Activated CD8-positive, alpha-beta memory T cell treated with anti-CD3 and anti-CD28 coated beads, Interleukin-2, amount 50 U/mL, for 4 hours (primary cell): ENCODE measurements around the gene PRKAR1B.

Experiments used
- DNase-seq: peaks from one replicate; pipeline ENCODE4 v3.0.0-alpha.2; 2020

The PRKAR1B gene

GRCh38 chr7:584122-584465 is 143.0 kb downstream of the PRKAR1B start:
- DNase-seq = peak; percentile 90

DNA sequence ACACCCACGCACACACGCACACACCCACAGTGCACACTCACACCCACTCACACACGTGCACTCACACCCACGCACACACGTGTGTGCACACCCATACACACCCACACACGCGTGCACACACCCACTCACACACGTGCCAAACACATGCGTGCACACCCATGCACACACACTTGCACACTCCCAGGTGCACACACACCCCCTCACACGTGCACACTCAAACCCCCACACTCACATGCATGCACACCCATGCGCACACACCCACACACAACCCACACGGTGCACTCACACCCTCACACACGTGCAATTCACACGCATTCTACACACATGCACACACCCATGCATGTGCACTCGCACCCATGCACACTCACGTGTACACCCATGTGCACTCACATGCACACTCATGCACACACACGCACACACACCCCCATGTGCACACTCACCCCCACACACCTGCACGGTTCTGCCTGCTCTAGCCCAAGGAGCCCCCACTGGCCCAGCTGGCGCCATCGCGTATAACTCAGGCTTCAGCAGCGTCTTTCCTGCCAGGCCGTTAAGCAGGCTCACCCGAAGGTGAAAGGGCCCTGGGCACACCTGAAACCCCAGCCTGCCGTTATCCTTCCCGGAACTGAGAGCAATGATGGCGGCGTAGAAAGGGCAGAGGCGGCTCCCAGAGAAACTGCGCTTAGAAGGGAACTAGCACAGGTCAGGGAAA is 143.5 kb downstream of the PRKAR1B start:
- no peak for DNase-seq

- DNase-seq = no peak
Observed at GRCh38 chr7:582931-583330, 144.2 kb downstream of the PRKAR1B start.

DNA sequence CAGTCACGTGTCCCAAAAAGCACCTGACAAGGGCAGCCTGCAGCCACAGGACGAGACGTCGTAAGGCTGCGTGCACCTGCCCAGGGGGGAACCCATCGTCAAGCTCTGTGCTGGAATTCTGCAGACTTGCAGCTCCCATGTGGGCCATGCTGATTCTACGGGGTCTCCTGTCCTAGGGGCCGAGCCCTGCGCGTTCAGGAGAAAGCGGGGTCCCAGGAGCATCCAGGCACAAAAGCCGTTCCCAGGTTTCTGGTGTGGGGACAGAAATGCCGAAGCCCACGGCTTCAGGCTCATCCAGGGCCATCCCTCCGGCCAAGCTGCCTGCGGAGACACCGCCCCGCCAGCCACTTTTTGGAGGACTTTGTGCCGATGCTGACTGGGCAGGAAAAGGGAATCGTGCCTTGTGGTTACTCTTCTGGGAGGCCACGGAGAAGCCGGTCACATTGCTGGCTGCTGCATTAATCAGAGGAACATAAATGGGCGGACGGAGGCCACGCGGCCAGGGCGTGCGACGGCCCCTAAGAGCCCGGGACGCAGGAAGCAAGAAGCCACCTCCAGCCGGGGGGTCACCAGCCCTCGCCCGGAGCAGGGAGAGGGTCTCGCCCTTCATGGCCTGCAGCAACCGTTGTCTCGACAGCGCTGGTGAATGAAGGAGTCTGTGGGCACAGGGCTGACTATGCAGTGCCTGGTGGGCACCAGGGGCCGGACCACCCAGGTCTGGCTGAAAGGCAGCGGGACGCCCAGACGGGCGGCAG is 144.8 kb downstream of the PRKAR1B start:
- DNase-seq = no peak

DNA sequence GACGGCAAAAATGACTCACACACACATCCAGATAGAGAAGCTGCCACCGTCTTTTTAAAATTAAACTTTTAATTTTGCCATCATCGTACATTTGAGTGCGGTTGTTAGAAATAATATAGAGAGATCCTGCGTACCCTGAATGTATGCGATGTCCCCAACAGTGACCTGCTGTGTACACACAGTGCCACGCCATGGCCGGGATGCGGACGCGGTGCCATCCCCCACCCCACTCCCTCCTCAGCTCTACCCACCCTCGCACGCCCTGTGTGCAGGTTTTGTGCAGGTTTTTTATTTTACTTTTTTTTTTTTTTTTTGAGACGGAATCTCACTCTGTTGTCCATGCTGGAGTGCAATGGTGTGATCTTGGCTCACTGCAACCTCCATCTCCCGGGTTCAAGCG is 148.7 kb downstream of the PRKAR1B start:
- DNase-seq = no peak

GRCh38 chr7:577741-578370 is 149.2 kb downstream of the PRKAR1B start:
- no peak for DNase-seq

DNA sequence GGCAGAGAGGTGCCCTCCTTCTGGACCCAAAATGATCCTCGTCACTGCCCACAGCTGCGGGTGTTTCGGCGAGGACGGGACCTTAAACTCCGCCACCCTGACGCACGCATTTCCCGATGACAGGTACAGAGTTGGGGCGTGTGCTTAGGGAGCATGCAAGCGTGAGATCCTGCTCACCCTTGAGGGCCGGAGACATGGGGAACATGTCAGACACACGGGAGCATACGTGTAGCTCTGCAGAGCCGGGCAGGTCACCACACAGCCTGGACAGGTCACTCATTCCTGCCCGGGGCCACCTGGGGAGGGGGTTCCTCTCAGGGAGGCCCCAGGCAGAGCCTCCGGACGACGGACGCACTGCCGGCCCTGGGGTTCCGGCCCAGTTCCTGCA is 149.8 kb downstream of the PRKAR1B start:
- no peak for DNase-seq

GRCh38 chr7:576524-577277 is 150.4 kb downstream of the PRKAR1B start:
- no peak for DNase-seq

DNA sequence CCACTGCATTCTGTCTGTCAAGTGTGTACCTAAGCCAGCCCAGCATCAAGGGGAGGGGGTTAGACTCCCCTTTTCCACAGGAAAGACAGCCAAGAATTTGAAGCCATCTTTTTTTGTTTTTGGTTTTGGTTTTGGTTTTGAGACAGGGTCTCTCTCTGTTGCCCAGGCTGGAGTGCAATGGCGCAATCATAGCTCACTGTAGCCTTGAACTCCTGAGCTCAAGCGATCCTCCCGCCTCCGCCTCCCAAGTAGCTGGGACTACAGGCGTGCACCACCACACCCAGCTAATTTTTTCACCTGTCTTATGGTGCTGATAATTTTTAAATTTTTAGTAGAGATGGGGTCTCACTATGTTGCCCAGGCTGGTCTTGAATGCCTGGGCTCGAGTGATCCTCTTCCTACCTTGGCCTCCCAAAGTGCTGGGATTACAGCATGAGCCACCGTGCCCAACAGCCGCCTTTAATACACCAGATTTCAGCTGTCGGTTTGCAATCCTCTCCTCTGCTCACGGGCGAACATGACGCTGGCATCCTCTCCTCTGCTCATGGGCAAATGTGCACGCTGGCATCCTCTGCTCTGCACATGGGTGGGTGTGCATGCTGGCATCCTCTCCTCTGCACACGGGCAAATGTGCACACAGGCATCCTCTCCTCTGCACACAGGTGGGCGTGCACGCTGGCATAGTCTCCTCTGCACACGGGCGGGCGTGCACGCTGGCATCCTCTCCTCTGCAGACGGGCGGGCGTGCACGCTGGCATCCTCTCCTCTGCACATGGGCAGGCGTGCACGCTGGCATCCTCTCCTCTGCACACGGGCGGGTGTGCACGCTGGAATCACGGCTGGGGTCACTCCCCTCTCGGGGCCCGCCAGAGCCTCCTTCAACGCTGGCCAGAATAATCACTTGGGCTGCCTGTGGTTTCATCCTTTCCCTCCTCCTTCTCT is 151.4 kb downstream of the PRKAR1B start:
- no peak for DNase-seq

GRCh38 chr7:574661-575395 is 152.3 kb downstream of the PRKAR1B start:
- DNase-seq = no peak

- DNase-seq = no peak
Observed at GRCh38 chr7:573933-574381, 153.1 kb downstream of the PRKAR1B start.

DNA sequence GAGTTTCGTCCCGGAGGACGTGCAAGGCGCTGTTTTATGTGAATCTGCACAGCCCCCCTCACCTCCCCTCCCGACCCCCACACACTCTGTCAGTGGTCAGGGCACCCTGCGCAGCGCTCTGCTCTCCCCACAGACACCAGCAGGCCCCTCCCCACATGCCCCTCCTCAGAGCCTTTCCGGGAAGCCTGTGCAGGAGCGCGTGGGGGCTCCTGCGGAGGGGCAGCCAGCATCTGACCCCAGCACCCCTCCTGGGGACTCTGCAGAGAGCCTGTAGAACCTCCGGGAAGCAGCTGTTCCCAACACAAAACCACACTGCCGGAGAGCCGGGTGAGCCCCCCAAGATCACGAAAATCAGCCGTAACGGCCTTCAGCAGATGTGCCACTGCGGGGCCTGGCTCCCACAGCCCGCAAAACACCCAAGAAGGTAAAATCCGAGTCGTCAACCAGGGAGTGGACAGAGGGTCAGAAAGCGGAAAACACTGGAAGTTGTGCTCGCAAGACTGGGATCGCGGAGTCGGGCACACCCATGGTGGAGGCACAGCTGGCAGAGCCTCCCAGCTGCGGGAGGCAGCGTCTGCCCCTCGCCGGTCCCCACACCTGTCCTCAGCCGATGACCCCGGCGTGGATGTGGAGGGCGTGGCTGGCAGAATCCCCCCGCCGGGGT is 153.7 kb downstream of the PRKAR1B start:
- DNase-seq = no peak

GRCh38 chr7:572416-573268 is 154.4 kb downstream of the PRKAR1B start:
- no peak for DNase-seq

GRCh38 chr7:571718-572415 is 155.2 kb downstream of the PRKAR1B start:
- DNase-seq = no peak

DNA sequence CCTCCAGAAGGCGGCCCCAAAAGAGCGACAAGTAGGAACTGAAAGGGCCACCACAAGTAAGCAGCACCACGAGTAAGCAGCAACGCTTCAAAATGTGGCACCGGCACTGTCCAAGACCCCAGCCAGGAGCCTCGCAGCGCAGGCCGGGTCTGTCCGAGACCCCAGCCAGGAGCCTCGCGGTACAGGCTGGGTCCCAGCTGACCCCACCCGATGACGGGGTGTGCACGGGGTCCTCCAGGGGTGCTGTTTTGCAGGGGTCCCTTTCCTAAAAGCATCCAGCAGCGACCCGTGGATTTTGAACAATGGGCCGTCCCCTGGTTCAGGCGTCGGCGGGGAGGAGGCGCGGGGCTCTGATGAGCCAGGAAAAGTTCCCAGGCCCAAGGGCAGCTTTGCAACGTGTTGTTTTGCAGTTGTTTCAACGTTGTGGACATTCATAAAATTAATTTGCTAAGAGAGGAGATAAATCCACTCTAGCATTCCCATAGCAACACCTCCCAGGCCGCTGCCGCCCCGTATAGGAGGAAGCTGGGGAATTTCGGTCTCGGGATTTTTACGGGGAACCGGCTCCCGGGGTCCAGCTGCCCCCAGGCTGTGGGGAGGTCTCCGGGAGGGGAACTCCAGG is 155.9 kb downstream of the PRKAR1B start:
- DNase-seq = no peak

DNA sequence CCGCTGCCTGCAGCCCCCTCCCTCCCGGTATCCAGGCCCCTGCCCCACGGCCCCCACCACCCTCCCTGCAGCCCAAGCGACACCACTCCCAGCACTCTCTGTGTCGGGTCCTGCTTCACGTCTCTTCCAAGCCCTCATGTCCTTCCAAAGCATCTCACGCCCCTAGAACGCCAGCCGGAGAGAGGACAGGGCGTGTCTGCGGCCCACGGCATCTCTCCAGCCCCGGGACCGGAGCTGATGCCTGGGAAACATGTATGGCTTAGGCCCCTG is 156.3 kb downstream of the PRKAR1B start:
- no peak for DNase-seq

DNA sequence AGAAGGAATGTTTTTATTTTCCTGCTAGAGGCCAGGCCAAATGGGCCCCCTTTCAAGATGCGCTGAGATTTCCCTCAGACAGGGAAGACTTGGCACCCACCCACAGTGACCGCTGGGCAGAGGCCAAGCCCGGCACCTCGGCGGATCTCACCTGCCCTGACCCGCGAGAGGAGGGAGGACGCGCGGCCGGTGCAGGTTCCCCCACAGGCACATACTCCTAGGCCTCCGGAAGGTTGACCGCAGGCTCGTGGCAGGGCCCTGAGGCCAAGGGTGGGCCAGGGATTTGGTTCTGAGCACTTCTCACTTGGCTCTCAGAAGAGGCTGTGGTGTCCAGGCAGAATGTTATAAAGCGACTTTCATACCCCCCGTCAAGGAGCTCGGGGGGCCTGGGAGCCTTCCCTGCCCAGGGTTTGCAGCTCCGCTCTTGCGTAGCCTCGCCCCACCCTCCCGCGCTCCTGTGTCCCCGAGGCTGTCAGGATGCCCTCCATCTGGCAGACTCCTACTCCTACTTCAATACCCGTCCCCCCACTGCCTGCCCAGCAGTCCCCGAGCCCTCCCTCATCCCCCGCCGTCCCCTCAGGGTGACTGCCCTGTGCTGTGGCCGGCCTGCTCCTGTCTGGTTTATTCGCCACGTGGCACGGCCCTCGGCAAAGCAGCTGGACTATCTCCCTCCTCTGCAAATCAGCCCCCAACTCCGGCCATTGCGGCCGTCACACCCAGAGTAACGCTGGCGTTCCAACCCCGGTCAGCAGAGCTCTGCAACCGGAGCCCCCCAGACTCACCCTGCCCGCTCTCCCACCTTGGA is 156.9 kb downstream of the PRKAR1B start:
- no peak for DNase-seq
